ENCODE data around the gene SPACA4.

The SPACA4 gene

GRCh38 chr19:48596679-48597465, 9.7 kb upstream of the SPACA4 start:
- DNase-seq (ENCODE audit: low spot score): no peak

GRCh38 chr19:48598996-48599700, 7.4 kb upstream of the SPACA4 start:
- no peak for DNase-seq (ENCODE audit: low spot score)

- DNase-seq (ENCODE audit: low spot score): no peak
Measured at GRCh38 chr19:48600679-48601417, 5.7 kb upstream of the SPACA4 start.

GRCh38 chr19:48603001-48603400, 3.5 kb upstream of the SPACA4 start:
- DNase-seq (ENCODE audit: low spot score): no peak

GRCh38 chr19:48603449-48603848, 3.1 kb upstream of the SPACA4 start:
- no peak for DNase-seq (ENCODE audit: low spot score)

- no peak for DNase-seq (ENCODE audit: low spot score)
Measured at GRCh38 chr19:48603850-48604249, 2.7 kb upstream of the SPACA4 start.

- DNase-seq (ENCODE audit: low spot score): no peak
Measured at GRCh38 chr19:48607359-48607755, 815 bp downstream of the SPACA4 start.

- DNase-seq (ENCODE audit: low spot score): peak; percentile 77
Measured at GRCh38 chr19:48608798-48609263, 2.3 kb downstream of the SPACA4 start.

- DNase-seq (ENCODE audit: low spot score): no peak
Measured at GRCh38 chr19:48609571-48610108, 3.1 kb downstream of the SPACA4 start.

GRCh38 chr19:48611872-48612271, 5.3 kb downstream of the SPACA4 start:
- DNase-seq (ENCODE audit: low spot score): no peak

GRCh38 chr19:48613024-48613851, 6.7 kb downstream of the SPACA4 start:
- DNase-seq (ENCODE audit: low spot score): no peak

- DNase-seq (ENCODE audit: low spot score): no peak
Measured at GRCh38 chr19:48613852-48614435, 7.4 kb downstream of the SPACA4 start.

GRCh38 chr19:48614436-48615230, 8.1 kb downstream of the SPACA4 start, which contains the start of gene FAM83E:
FAM83E (minus strand) TSS chr19:48615076; CDS start chr19:48613372, 1,704 bp downstream.
- DNase-seq (ENCODE audit: low spot score): no peak

GRCh38 chr19:48615231-48616040, 8.9 kb downstream of the SPACA4 start:
- no peak for DNase-seq (ENCODE audit: low spot score)

GRCh38 chr19:48616041-48616436, 9.5 kb downstream of the SPACA4 start:
- no peak for DNase-seq (ENCODE audit: low spot score)

- no peak for DNase-seq (ENCODE audit: low spot score)
Measured at GRCh38 chr19:48616491-48617056, 10.0 kb downstream of the SPACA4 start.

- DNase-seq (ENCODE audit: low spot score): no peak
Measured at GRCh38 chr19:48617146-48617937, 10.8 kb downstream of the SPACA4 start.

GRCh38 chr19:48618278-48618915, 11.9 kb downstream of the SPACA4 start:
- DNase-seq (ENCODE audit: low spot score): no peak

Data from AG08396 (cell line).